CD8-positive, alpha-beta memory T cell (primary cell): ENCODE data around the gene SLC4A5. TPM values are rescaled to one million over a fixed set of nuclear protein-coding genes. Genes with fewer than 3 reads are reported as not detected.

Experiments
- CTCF ChIA-PET: fragments of 350-600 bp; sonication (Branson Sonifier 250); formaldehyde crosslinking; loops from one replicate; lab custom pipeline; 2021; ENCODE audit warnings: antibody characterized with exemption; lab: Charles Lee
- POLR2A ChIA-PET: fragments of 350-600 bp; sonication (Branson Sonifier 250); formaldehyde crosslinking; loops from one replicate; lab custom pipeline; 2021; ENCODE audit warnings: antibody characterized with exemption; lab: Charles Lee
- DNase-seq, 5 donors: peaks; one replicate each; pipeline versions ENCODE4 v3.0.0 to v3.0.0-alpha.2; 2020 to 2022; ENCODE audit warnings: mixed read lengths in 1 of 5
- H3K27ac ChIP-seq: one replicate; pipeline ENCODE4 v1.7.0; 2013; ENCODE audit warnings: low read depth, mild to moderate bottlenecking, low read length, moderate library complexity
- H3K27me3 ChIP-seq: 2 replicates; pipeline ENCODE4 v1.7.0; 2013; ENCODE audit warnings: low read length, mild to moderate bottlenecking; ENCODE audit not compliant: insufficient read depth, poor library complexity, severe bottlenecking
- H3K36me3 ChIP-seq: 2 replicates; pipeline ENCODE4 v1.7.0; 2013; ENCODE audit warnings: mild to moderate bottlenecking, low read length, moderate library complexity; ENCODE audit not compliant: insufficient read depth
- H3K4me1 ChIP-seq: 2 replicates; pipeline ENCODE4 v1.7.0; 2013; ENCODE audit warnings: mild to moderate bottlenecking, low read length, moderate library complexity; ENCODE audit not compliant: insufficient read depth
- H3K4me3 ChIP-seq: 2 replicates; pipeline ENCODE4 v1.7.0; 2013; ENCODE audit warnings: mild to moderate bottlenecking, low read length
- H3K9me3 ChIP-seq: 2 replicates; pipeline ENCODE4 v1.7.0; 2013; ENCODE audit warnings: mild to moderate bottlenecking, low read length
- H3K27ac Mint-ChIP-seq, 8 donors: one replicate each; pipeline ENCODE4 v1.8.0; 2020 to 2021; ENCODE audit warnings: mixed read lengths in 8 of 8, mild to moderate bottlenecking in 6 of 8, inconsistent platforms in 3 of 8, moderate library complexity in 3 of 8
- H3K27me3 Mint-ChIP-seq, 2 donors: one replicate each; pipeline ENCODE4 v1.8.0; 2020 to 2021; ENCODE audit warnings: mixed read lengths in 2 of 2, mild to moderate bottlenecking in 1 of 2, moderate library complexity in 1 of 2
- H3K36me3 Mint-ChIP-seq, 3 donors: one replicate each; pipeline ENCODE4 v1.8.0; 2020 to 2021; ENCODE audit warnings: mixed read lengths in 3 of 3, inconsistent platforms in 1 of 3, mild to moderate bottlenecking in 1 of 3
- H3K4me1 Mint-ChIP-seq, 3 donors: one replicate each; pipeline ENCODE4 v1.8.0; 2020 to 2021; ENCODE audit warnings: mixed read lengths in 3 of 3, inconsistent platforms in 1 of 3, mild to moderate bottlenecking in 1 of 3
- H3K4me3 Mint-ChIP-seq, 7 donors: one replicate each; pipeline ENCODE4 v1.8.0; 2020 to 2021; ENCODE audit warnings: mixed read lengths in 7 of 7, mild to moderate bottlenecking in 6 of 7, moderate library complexity in 4 of 7, inconsistent platforms in 2 of 7
- H3K9me3 Mint-ChIP-seq, 5 donors: one replicate each; pipeline ENCODE4 v1.8.0; 2020 to 2022; ENCODE audit warnings: mixed read lengths in 5 of 5, mild to moderate bottlenecking in 3 of 5, moderate library complexity in 2 of 5, inconsistent platforms in 1 of 5
- polyA plus RNA-seq: library from polyadenylated mRNA; unstranded; fragments of 300-500 nt; fragmentation: Illumina TruSeq; gene quantifications from one replicate; pipeline ENCODE4 v1.2.3, GENCODE V29; 2021
- total RNA-seq, 2 experiments: library from RNA; stranded (reverse); gene quantifications; one replicate each; pipeline ENCODE4 v1.2.3, GENCODE V29; 2021

SLC4A5 gene
- total and polyA plus RNA-seq, 3 experiments from 2014 or later: 0.13 to 1.9 (median 1.8) TPM

- H3K9me3 Mint-ChIP-seq: no peaks in the 10 kb centered on the region
- Histone ChIP-seq H3K4me3 (no peak overlapping the region), H3K9me3 (no peaks in the 10 kb centered on the region), H3K27ac (no peak overlapping the region), H3K36me3 (peaks cover 26% of the 10 kb centered on the region), H3K4me1 (peaks cover 10% of the 10 kb centered on the region), H3K27me3 (no peaks in the 10 kb centered on the region)
- peaks cover 25 to 35% (median 26%) of the 10 kb centered on the region in 3 donors for H3K4me1 Mint-ChIP-seq
- no peak overlapping the region for H3K4me3 Mint-ChIP-seq
- peaks cover 0 to 1% of the 10 kb centered on the region in 2 donors for H3K27me3 Mint-ChIP-seq
- ChIA-PET POLR2A (no interaction called here), CTCF (interaction anchor here (0.9 kb wide), 1 partner anchor 18 kb away, joined by 3 read pairs; no protein-coding TSS in a partner anchor)
- DNase-seq: no peak
- peak overlapping the region in 3 of 8 donors; percentile 58 to 78 (median 70) for H3K27ac Mint-ChIP-seq
- peaks cover 15 to 80% (median 25%) of the 10 kb centered on the region in 3 donors for H3K36me3 Mint-ChIP-seq
Measured at GRCh38 chr2:74374509-74375205, 31.4 kb upstream of the SLC4A5 start.

GRCh38 chr2:74373985-74374384 lies 30.8 kb upstream of the SLC4A5 start:
- H3K36me3 ChIP-seq: peaks cover 29% of the 10 kb centered on the region
- CTCF ChIA-PET: no interaction called here
- POLR2A ChIA-PET: no interaction called here

GRCh38 chr2:74373221-74373676 lies 30.0 kb upstream of the SLC4A5 start:
- peaks cover 0 to 1% of the 10 kb centered on the region in 2 donors for H3K27me3 Mint-ChIP-seq
- H3K9me3 Mint-ChIP-seq: no peaks in the 10 kb centered on the region
- peaks cover 18 to 89% (median 28%) of the 10 kb centered on the region in 3 donors for H3K36me3 Mint-ChIP-seq
- CTCF ChIA-PET: no interaction called here
- no peaks in the 10 kb centered on the region for H3K27me3 ChIP-seq
- H3K27ac Mint-ChIP-seq: no peak overlapping the region
- no peak overlapping the region for H3K27ac ChIP-seq
- POLR2A ChIA-PET: interaction anchor here (0.5 kb wide), 1 partner anchor 98 kb away, joined by 3 read pairs; no protein-coding TSS in a partner anchor
- no peak for DNase-seq
- no peak overlapping the region for H3K4me3 ChIP-seq
- H3K4me3 Mint-ChIP-seq: no peak overlapping the region
- peaks cover 13 to 22% (median 16%) of the 10 kb centered on the region in 3 donors for H3K4me1 Mint-ChIP-seq
- no peaks in the 10 kb centered on the region for H3K4me1 ChIP-seq
- H3K9me3 ChIP-seq: no peaks in the 10 kb centered on the region
- peaks cover 36% of the 10 kb centered on the region for H3K36me3 ChIP-seq

More at GRCh38 chr2:74373985-74374384, 30.8 kb upstream of the SLC4A5 start:
- Mint-ChIP-seq H3K36me3 (peaks cover 15 to 86% (median 26%) of the 10 kb centered on the region in 3 donors), H3K9me3 (no peaks in the 10 kb centered on the region), H3K4me3 (no peak overlapping the region), H3K27ac (peak overlapping the region in 4 of 8 donors; percentile 29 to 87 (median 46)), H3K27me3 (peaks cover 0 to 1% of the 10 kb centered on the region in 2 donors), H3K4me1 (peaks cover 18 to 28% (median 22%) of the 10 kb centered on the region in 3 donors)
- H3K9me3 ChIP-seq: no peaks in the 10 kb centered on the region
- no peaks in the 10 kb centered on the region for H3K27me3 ChIP-seq
- no peak overlapping the region for H3K27ac ChIP-seq
- peaks cover 3% of the 10 kb centered on the region for H3K4me1 ChIP-seq
- H3K4me3 ChIP-seq: no peak overlapping the region
- DNase-seq: no peak

- Histone ChIP-seq H3K9me3 (no peaks in the 10 kb centered on the region), H3K4me1 (no peaks in the 10 kb centered on the region), H3K27me3 (no peaks in the 10 kb centered on the region), H3K27ac (no peak overlapping the region), H3K4me3 (no peak overlapping the region), H3K36me3 (peaks cover 36% of the 10 kb centered on the region)
- Mint-ChIP-seq H3K27ac (peak overlapping the region in 3 of 8 donors; percentile 1 to 38 (median 1)), H3K27me3 (peaks cover 0 to 1% of the 10 kb centered on the region in 2 donors), H3K36me3 (peaks cover 20 to 90% (median 31%) of the 10 kb centered on the region in 3 donors), H3K9me3 (no peaks in the 10 kb centered on the region), H3K4me1 (peaks cover 9 to 18% (median 12%) of the 10 kb centered on the region in 3 donors), H3K4me3 (no peak overlapping the region)
- DNase-seq: no peak
- ChIA-PET CTCF (no interaction called here), POLR2A (no interaction called here)
Measured at GRCh38 chr2:74372674-74373073, 29.5 kb upstream of the SLC4A5 start.

GRCh38 chr2:74371421-74371820 lies 28.2 kb upstream of the SLC4A5 start:
- Mint-ChIP-seq H3K4me3 (no peak overlapping the region), H3K4me1 (peaks cover 5 to 10% (median 6%) of the 10 kb centered on the region in 3 donors), H3K9me3 (no peaks in the 10 kb centered on the region), H3K27ac (no peak overlapping the region), H3K36me3 (peaks cover 20 to 90% (median 37%) of the 10 kb centered on the region in 3 donors), H3K27me3 (peaks cover 0 to 1% of the 10 kb centered on the region in 2 donors)
- no peaks in the 10 kb centered on the region for H3K27me3 ChIP-seq
- CTCF ChIA-PET: no interaction called here
- no peak for DNase-seq
- no peak overlapping the region for H3K4me3 ChIP-seq
- H3K4me1 ChIP-seq: no peaks in the 10 kb centered on the region
- peaks cover 42% of the 10 kb centered on the region for H3K36me3 ChIP-seq
- H3K9me3 ChIP-seq: no peaks in the 10 kb centered on the region
- no peak overlapping the region for H3K27ac ChIP-seq
- POLR2A ChIA-PET: interaction anchor here (0.5 kb wide), 1 partner anchor 20 kb away, joined by 5 read pairs; no protein-coding TSS in a partner anchor

- H3K27ac ChIP-seq: no peak overlapping the region
- no peaks in the 10 kb centered on the region for H3K9me3 Mint-ChIP-seq
- H3K27me3 Mint-ChIP-seq: peaks cover 0 to 1% of the 10 kb centered on the region in 2 donors
- H3K27ac Mint-ChIP-seq: no peak overlapping the region
- peaks cover 0 to 4% (median 1%) of the 10 kb centered on the region in 3 donors for H3K4me1 Mint-ChIP-seq
- H3K4me1 ChIP-seq: no peaks in the 10 kb centered on the region
- no peak for DNase-seq
- H3K27me3 ChIP-seq: no peaks in the 10 kb centered on the region
- no peak overlapping the region for H3K4me3 Mint-ChIP-seq
- H3K4me3 ChIP-seq: no peak overlapping the region
- peaks cover 13 to 90% (median 41%) of the 10 kb centered on the region in 3 donors for H3K36me3 Mint-ChIP-seq
- CTCF ChIA-PET: interaction anchor here (1.2 to 1.9 kb wide), 2 partner anchors 35 to 120 kb away, joined by 5 to 6 read pairs; no protein-coding TSS in a partner anchor
- H3K36me3 ChIP-seq: peaks cover 51% of the 10 kb centered on the region
- no peaks in the 10 kb centered on the region for H3K9me3 ChIP-seq
- POLR2A ChIA-PET: no interaction called here
Measured at GRCh38 chr2:74369976-74370375, 26.8 kb upstream of the SLC4A5 start.

GRCh38 chr2:74368499-74368898 lies 25.3 kb upstream of the SLC4A5 start:
- ChIA-PET CTCF (no interaction called here), POLR2A (no interaction called here)
- H3K4me1 Mint-ChIP-seq: no peaks in the 10 kb centered on the region

GRCh38 chr2:74367789-74368188 lies 24.6 kb upstream of the SLC4A5 start:
- H3K27ac Mint-ChIP-seq: peak overlapping the region in 2 of 8 donors; percentile 37 to 70
- H3K4me3 Mint-ChIP-seq: no peak overlapping the region
- H3K27ac ChIP-seq: no peak overlapping the region
- ChIA-PET POLR2A (no interaction called here), CTCF (no interaction called here)
- no peaks in the 10 kb centered on the region for H3K9me3 Mint-ChIP-seq
- peaks cover 14 to 99% (median 48%) of the 10 kb centered on the region in 3 donors for H3K36me3 Mint-ChIP-seq
- DNase-seq: no peak
- H3K9me3 ChIP-seq: no peaks in the 10 kb centered on the region
- no peaks in the 10 kb centered on the region for H3K4me1 ChIP-seq
- no peaks in the 10 kb centered on the region for H3K27me3 ChIP-seq
- peaks cover 0 to 1% of the 10 kb centered on the region in 2 donors for H3K27me3 Mint-ChIP-seq
- H3K4me1 Mint-ChIP-seq: no peaks in the 10 kb centered on the region
- peaks cover 66% of the 10 kb centered on the region for H3K36me3 ChIP-seq
- H3K4me3 ChIP-seq: no peak overlapping the region

More at GRCh38 chr2:74368499-74368898, 25.3 kb upstream of the SLC4A5 start:
- no peak for DNase-seq
- no peaks in the 10 kb centered on the region for H3K4me1 ChIP-seq
- Mint-ChIP-seq H3K4me3 (no peak overlapping the region), H3K27me3 (peaks cover 0 to 1% of the 10 kb centered on the region in 2 donors), H3K36me3 (peaks cover 13 to 97% (median 47%) of the 10 kb centered on the region in 3 donors), H3K9me3 (no peaks in the 10 kb centered on the region), H3K27ac (peak overlapping the region in 1 of 8 donors; percentile 44)
- no peak overlapping the region for H3K27ac ChIP-seq
- no peak overlapping the region for H3K4me3 ChIP-seq
- no peaks in the 10 kb centered on the region for H3K9me3 ChIP-seq
- H3K27me3 ChIP-seq: no peaks in the 10 kb centered on the region
- peaks cover 59% of the 10 kb centered on the region for H3K36me3 ChIP-seq
